ENCODE data around the gene SEC31B.

DNA sequence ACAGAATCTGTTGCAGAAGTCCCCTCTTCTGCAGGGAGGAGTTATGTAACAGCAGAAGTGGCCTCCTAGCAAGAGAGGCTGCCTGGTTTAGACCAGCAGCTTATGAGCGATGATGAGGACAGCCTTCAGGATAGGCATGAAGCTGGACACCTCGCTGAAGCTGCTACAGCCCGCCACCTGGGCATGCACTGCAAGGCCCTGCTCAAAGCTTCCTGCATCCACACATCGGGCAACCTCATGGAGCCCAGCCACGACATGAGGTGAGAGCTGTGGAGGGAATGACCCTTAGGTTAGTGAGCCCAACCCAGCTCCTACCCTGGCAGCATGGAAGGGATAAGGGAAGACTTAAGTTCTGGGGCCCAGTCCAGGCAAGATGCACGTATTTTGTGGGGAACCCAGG lies 32.1 kb downstream of the SEC31B start:
- TF ChIP-seq TCF12 (IDR thresholded peaks at IDR 0.05; ENCODE audit: low read depth) (no peak), RAD21 (IDR thresholded peaks at IDR 0.05; ENCODE audit: low read depth) (no peak), CREB1 (IDR thresholded peaks at IDR 0.05; ENCODE audit: low read depth) (no peak), TAF1 (IDR thresholded peaks at IDR 0.05; ENCODE audit: low read depth) (no peak)

Data from Ishikawa (cell line).